ENCODE measurements around the gene PCDHA13.

The PCDHA13 gene

DNA sequence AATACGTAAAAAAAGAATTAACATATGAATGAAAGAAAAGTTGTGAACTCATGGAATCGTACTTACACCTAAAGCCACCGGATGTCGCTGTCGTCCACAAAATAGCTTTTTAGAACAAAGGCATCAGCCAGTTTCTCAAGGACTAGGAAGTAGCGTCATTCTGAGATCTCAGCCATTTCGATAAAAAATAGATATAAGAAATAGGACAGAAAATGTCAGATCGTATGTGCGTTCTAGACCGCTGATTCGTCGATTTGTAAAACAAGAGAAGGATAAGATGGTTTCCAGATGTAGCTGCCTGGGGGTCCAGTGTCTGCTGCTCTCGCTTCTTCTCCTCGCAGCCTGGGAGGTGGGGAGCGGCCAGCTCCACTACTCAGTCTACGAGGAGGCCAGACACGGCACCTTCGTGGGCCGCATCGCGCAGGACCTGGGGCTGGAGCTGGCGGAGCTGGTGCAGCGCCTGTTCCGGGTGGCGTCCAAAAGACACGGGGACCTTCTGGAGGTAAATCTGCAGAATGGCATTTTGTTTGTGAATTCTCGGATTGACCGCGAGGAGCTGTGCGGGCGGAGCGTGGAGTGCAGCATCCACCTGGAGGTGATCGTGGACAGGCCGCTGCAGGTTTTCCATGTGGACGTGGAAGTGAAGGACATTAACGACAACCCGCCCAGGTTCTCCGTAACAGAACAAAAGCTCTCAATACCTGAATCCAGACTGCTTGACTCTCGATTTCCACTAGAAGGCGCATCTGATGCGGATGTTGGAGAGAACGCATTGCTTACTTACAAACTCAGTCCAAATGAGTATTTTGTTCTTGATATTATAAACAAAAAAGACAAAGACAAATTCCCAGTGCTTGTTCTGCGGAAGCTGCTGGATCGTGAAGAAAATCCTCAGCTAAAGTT is 25.9 kb upstream of the PCDHA13 start, which contains the start of gene PCDHA10:
Gene PCDHA10 (plus strand): TSS at position 126 of the 903 bp plus-strand sequence. CDS start 152 bp downstream, at position 278.
- peak; percentile 37 for TF ChIP-seq CTCF (IDR thresholded peaks at IDR 0.05)

- no peak for TF ChIP-seq CTCF (IDR thresholded peaks at IDR 0.05)
Observed at GRCh38 chr5:140857177-140857986, 24.5 kb upstream of the PCDHA13 start.

- no peak for TF ChIP-seq CTCF (IDR thresholded peaks at IDR 0.05)
Observed at GRCh38 chr5:140857987-140858240, 24.0 kb upstream of the PCDHA13 start.

- TF ChIP-seq CTCF (IDR thresholded peaks at IDR 0.05): no peak
Observed at GRCh38 chr5:140862441-140863295, 19.3 kb upstream of the PCDHA13 start.

DNA sequence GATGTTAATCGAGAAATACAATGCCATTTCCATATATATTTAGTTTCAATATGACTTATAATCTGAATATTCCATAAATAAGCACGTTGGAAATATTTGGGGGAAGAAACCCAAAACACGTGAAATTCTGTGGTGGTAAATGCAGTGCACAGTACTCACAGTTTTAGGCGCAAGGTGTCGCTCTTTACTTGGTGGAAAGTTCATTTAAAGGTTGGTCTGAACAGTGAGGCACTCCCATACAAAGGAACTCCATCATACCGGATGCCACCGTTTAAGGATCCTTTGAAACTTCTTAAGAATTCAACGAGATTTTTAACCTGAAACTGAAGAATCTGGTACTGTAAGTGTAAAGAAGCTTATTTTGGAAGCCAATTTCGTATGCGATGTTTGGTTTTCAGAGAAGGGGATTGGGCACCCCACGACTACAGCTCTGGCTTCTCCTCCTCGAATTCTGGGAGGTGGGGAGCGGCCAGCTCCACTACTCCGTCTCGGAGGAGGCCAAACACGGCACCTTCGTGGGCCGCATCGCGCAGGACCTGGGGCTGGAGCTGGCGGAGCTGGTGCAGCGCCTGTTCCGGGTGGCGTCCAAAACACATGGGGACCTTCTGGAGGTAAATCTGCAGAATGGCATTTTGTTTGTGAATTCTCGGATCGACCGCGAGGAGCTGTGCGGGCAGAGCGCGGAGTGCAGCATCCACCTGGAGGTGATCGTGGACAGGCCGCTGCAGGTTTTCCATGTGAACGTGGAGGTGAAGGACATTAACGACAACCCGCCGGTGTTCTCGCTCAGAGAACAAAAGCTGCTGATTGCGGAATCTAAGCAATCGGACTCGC is 13.0 kb upstream of the PCDHA13 start, which contains the start of gene PCDHA11:
Gene PCDHA11 (plus strand): TSS at position 237 of the 834 bp plus-strand sequence. CDS start 147 bp downstream, at position 384.
- TF ChIP-seq CTCF (IDR thresholded peaks at IDR 0.05): peak; percentile 56

DNA sequence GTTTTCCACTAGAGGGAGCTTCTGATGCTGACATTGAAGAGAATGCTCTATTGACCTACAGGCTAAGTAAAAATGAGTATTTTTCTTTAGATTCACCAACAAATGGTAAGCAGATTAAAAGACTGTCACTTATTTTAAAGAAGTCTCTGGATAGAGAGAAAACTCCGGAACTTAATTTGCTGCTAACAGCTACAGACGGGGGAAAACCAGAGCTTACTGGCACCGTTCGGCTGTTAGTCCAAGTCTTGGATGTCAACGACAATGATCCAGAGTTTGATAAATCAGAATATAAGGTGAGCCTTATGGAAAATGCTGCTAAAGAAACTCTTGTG is 12.4 kb upstream of the PCDHA13 start:
- no peak; the same call in 1 of the 2 replicates for TF ChIP-seq CTCF (IDR thresholded peaks at IDR 0.05)

Data from LNCAP (cell line).